GM21576 (cell line): Measurements from ENCODE around the gene CTBS.
A peak's percentile ranks its signal among the peaks of the same experiment; 100 is the strongest.
"Not testable (repeated sequence)": the region's sequence is repeated elsewhere in the genome, so short reads cannot be mapped to it uniquely, and the experiment has no call there.

Experiments used
- ATAC-seq: cut with Tn5 transposase; IDR thresholded peaks from one replicate; pipeline ENCODE4 v1.9.1; 2021; ENCODE audit warnings: mild to moderate bottlenecking, moderate library complexity; ENCODE audit not compliant: unreplicated experiment

CTBS gene

DNA sequence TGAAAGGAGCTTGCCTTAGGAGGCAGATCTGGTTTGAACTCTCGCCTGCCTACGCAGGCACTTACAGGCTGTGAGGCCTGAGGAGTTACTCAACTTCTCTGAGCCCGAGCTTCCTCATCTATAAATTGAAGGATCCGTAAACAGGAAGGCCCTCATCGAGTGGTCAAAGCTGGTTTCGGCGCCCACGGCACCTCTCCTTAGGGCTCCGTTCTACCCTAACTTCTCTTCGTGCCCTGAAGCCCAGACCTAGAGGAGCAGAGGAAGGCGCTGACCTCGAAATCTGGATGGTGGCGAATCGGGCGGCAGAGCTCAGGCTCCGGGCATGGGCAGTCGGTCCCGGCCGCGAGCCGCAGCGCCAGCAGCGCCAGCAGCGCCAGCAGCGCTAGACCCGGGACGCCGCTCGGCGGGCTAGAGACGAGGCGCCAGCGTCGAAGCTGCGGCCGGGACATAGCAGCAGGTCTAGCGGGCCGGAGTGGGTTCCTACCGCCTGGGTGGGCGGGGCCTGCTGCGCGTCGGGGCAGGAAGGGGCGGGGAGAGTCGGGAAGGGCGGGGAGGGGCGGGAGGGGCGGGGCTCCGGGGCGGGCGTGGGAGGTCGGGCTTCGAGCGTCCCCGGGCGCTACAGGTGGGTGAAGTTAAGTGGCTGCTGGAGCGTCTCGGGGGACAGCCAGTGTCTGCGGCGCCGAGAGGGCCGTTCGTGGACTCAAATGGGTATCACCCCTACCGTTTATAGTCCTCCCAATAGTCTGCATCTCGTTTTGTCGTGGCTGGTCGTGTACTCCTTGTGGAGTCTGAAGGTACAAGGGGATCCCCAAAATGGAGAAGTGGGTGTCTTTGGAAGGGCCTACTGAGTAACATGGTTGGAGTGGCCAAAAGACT lies at the start of gene CTBS:
Gene CTBS (minus strand): TSS at position 474 of the 876 bp plus-strand sequence. CDS start 25 bp downstream, at position 449.
- peak; percentile 86 for ATAC-seq

- no peak for ATAC-seq
These were observed 47.3 kb upstream of the CTBS start for GRCh38 chr1:84621553-84621952.

DNA sequence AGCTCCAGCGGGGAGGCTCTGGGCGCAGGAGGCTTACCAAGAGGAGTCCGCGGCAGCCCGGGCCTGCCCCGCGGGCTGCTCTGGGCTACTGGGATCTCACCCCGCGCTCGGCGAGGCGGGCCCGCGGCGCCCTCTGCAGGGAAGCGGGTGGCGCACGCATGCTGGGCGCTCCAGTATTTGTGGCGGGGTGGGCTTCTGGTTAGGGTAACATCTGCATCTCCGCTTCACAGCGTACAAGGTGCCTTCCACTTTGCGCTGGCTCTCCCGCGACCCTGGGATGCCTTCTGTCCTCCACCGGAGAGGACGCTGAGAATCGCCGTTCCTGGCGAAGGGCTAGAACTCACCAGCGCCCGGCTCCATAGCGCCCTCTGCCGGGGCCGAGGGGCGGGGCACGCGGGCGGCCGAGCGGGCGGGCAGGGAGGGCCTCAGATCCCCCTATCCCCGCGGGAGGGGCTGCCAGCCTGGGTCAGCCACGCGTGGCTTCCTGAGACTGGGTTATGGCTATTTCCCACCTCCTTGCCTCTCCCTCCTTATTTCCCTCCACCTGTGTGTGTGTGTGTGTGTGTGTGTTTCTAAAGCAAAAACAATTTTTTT lies 46.6 kb upstream of the CTBS start:
- peak; percentile 97 for ATAC-seq

- no peak for ATAC-seq
These were observed 45.3 kb upstream of the CTBS start for GRCh38 chr1:84619383-84620102.

DNA sequence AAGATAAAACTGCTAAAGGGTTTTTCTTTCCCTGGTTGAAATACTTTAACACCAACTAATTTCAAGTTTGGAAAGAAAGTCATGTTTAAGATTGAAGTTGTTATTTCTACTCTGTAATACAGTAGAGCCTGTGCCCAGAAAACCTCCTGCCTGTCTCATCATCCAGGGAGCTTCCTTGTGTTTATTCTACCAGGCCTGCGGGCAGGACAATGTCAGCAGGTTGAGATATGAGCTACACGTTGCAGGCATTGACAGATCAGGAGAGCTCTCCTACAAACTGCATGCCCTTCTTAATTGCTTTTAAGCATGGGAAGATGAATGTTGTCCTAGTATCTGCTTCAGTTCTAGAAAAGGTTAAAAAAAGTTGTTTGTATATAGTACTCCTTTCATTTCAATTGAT lies 43.1 kb upstream of the CTBS start:
- ATAC-seq = no peak

DNA sequence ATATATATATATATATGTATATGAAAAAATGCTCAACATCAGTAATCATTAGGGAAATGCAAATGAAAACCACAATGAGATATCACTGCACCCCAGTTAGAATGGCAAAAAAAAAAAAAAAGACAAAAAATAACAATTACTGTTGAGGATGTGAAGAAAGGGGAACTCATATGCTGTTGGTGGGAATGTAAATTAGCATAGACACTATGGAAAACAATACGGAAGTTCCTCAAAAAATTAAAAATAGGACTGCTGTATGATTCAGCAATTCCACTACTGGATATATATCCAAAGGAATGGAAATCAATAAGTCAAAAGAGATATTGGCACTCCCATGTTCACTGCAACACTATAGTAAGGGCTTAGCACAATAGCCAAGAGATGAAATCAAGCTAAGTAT lies 41.5 kb upstream of the CTBS start:
- ATAC-seq = no peak

GRCh38 chr1:84613887-84614286 lies 39.6 kb upstream of the CTBS start:
- ATAC-seq = no peak

GRCh38 chr1:84613026-84613425 lies 38.8 kb upstream of the CTBS start:
- no peak for ATAC-seq

- no peak for ATAC-seq
These were observed 37.6 kb upstream of the CTBS start for GRCh38 chr1:84611796-84612195.

- no peak for ATAC-seq
These were observed 36.9 kb upstream of the CTBS start for GRCh38 chr1:84611091-84611490.

DNA sequence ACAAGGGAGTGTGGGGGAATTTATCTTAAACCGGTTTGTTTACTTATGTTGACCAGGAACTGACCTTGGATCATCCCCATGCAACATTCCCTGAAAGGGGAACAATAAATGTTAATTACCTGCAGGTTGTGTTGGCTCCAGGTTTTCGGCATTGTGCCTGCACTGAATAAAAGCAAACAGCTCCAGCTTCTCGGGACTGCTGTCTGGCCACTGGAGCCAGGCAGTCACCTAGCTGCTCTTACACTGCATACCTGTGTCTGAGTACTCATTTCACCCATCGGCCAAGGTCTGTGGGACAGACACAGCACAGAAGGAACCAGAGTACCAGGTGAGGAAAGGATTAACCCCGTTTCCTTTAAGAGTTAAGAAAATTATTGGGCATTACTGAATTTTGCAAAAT lies 32.7 kb upstream of the CTBS start:
- no peak for ATAC-seq

DNA sequence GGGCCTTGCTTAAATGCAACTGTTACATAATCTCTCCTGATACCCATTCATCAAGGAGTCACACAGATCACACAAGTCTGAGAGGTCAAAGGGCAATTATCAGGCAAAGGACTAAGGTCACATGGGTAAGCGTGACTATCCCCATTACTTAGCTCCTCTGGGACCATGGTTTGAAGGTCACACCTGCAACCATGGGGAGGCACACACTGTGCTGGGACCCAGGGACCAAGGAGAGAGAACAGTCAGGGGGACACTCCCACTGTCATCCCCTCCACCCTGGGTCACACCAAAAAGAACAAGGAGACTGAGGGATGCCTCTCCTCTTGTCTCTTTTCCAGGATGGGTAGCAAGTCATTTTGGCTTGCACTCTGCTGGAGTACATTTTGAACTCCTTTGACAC lies 30.9 kb upstream of the CTBS start:
- no peak for ATAC-seq

GRCh38 chr1:84603941-84604830 lies 29.9 kb upstream of the CTBS start:
- ATAC-seq = no peak

DNA sequence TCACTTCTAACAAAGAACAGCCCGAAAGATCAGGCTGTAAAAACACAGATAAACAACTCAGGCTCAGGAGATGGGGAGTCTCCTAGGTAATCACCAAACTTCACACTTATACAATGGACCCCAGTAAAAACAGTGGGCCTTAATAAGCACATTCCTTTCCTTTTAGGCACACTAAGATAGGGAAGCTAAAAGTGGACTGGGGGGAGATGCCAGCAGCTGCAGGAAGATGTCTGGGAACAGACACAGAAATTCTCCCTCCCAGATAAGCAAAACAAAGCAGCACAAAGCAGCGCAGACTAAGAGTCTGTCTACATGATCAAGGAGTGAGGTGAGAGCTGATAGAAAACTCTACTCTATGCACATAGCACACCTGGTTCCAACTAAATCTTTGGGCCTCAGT lies 29.0 kb upstream of the CTBS start:
- no peak for ATAC-seq

GRCh38 chr1:84600796-84601195 lies 26.6 kb upstream of the CTBS start:
- no peak for ATAC-seq

GRCh38 chr1:84598846-84599741 lies 24.9 kb upstream of the CTBS start:
- ATAC-seq = peak; percentile 81

DNA sequence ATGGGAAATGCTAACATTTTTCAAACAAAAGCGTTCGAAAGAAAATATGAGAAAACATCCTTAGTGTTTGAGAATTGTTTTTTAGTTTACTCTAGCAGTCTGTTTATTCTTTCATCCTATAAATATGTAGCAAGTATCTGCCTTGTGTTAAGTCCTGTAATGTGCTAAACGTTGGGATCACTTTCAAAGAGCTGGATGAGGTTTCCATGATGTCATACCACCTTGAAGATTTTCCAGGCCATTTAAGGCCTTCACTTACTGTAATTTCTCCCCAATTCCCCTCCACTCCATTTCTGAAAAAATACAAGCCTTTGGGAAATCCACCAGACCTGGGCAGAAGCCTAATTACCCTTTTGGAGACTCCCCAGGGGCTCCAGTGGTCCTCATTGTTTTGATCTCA lies 24.2 kb upstream of the CTBS start:
- ATAC-seq = no peak

DNA sequence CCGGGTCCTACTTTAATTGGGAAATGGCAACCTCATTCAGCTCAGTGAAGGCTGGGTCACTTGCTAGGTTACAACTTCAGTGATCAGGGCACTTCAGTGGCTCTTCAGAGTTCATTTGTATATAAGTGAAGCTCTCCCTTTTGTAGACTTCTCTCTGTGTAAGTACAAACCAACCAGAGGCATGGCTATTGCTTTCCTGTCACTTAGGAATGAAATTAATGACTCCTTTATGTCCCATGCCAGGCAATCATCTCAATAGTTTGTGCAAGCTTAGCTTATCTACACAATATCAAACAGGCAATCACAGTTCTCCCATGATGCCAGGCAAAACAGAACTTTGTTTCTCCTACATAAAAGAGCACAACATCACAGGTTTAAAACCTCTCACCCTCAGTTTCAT lies 22.8 kb upstream of the CTBS start:
- no peak for ATAC-seq

GRCh38 chr1:84594959-84595358 lies 20.7 kb upstream of the CTBS start:
- not testable (repeated sequence) for ATAC-seq

GRCh38 chr1:84587099-84587498 lies 12.9 kb upstream of the CTBS start:
- ATAC-seq = no peak
